Activated effector memory CD4-positive, alpha-beta T cell treated with anti-CD3 and anti-CD28 coated beads, Interleukin-2, amount 50 U/mL, for 16 hours (primary cell): Measurements from ENCODE around the gene MED20.

Experiments
- DNase-seq: peaks from one replicate; pipeline ENCODE4 v3.0.0-alpha.2; 2020

MED20 gene

DNA sequence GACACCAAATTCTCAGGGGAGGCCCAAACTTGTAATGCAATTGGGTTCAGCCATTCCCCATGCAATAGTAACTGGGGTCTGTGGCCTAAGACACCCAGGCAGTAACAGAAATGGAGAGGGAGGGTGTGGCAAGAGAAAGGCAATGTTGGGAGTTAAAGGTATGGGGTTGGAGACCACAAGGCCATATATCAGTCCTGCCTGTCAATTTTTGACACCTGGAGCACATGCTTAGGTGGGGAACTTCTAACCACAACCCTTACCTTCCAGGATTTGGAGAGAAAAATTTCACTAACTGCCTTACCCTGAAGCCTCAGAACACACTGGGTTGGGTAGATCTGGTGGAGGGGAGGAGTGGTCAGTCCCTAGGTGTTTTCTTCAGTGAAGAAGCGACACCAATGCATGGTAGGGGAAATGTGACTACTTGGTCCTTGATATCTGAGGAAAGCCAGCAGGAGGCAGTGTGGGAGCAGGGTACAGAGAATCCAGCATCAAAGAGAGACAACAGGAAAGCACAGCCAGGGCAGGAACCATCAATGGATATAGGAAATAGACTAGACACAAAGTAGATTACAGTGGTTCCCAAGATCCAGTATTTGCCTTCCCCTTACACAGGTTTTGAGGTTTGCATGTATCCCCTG, 18.9 kb downstream of the MED20 start:
- DNase-seq = peak; percentile 81

- no peak for DNase-seq
These were observed 20.1 kb downstream of the MED20 start for GRCh38 chr6:41900861-41901260.

DNA sequence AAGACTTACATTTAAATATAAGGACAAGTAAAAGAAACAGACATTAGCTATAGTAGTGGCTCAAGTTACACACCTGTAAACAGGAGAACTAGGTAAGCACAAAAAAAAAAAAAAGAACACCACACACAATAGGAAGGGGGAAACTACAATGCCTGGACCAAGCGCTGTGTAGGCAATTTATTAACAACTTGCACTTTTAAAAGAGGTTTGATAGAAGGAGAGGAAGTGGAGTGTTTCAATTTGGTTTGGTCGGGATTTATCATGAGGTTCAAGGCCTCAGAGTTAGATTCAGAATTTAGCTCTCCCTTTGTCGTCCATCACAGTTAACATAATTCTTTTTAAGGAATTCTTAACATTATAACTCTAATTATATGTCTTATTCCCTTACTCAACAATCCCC, 24.7 kb downstream of the MED20 start:
- no peak for DNase-seq

DNA sequence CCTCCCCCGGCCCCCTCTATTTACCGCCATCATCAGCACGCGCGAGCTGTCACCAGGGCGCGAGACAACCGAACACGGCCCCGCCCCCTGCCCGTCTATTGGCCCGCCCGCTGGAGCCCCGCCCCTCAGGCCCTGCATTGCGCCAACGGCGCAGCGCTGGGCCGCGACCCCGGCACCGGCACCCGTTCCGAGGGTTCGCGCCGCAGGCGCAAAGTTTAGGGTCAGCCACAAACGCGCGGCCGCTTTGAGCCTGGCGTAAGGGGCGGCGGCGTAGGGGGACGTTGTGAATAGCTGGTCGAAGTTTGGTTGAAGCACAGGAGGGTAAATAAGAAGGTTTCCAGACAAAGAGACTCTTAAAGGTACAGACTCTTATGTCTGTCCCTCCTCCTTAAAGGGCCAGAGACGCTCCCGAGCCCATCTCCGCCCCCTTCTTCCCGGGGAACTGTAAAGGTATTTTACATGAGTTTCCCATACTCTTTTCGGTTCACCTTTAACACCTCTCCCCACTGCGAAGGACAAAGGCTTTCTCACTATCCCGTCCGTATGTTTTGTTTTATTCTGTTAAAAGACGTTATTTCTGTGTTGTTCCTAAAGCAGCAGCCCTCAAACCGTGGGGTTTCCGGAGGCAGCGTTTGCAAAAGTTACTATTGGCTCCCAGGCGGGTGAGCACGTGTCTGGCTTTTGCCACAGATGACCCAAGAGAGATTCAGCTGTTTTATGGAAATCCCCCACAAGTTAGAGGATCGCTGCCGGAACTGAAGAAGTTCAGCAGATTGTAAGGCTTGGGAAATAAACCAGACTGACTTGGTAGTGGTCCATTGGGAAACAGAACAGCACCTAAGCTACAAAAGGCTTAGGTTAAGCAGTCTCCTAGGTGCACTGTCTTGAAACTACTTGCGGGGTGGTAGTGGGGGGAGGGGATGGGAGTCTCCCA, 25.4 kb downstream of the MED20 start, which contains the start of gene USP49:
TSS of gene USP49 (minus strand) at position 76 of the 934 bp plus-strand sequence. CDS start 88,392 bp downstream, outside the sequence.
- peak; percentile 96 for DNase-seq

- no peak for DNase-seq
These were observed 26.3 kb downstream of the MED20 start for GRCh38 chr6:41894366-41895299.

DNA sequence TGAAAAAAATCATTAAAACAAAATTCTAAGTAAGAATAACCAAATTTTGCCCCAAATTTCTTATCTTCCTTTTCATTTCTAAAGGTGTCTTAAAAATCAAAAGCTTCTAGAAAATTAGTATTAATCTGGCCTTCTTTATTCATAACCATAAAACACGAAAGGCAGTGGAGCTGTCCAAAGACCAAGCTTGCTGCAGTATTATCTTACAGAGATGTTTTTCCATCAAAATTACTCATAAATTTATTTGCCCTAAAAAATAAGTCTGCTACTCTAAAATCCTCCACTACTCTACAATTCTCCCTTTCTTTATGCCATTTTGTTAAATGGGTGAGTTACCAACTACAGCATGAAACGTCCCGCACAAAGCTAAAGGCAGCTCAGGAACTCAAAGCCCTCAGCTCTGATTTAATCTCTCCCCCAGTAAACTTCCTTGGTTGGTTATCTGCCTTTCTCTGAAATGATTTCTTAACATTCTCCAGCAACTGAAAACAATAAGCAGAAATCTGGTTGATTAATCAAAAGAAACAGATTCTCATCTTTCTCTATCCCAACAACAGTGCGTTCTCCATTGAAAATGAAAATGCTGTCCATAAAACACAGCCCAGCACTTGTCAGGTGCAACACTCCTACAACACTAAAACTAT, 27.9 kb downstream of the MED20 start:
- DNase-seq = no peak

GRCh38 chr6:41887331-41887751, 33.6 kb downstream of the MED20 start:
- no peak for DNase-seq

DNA sequence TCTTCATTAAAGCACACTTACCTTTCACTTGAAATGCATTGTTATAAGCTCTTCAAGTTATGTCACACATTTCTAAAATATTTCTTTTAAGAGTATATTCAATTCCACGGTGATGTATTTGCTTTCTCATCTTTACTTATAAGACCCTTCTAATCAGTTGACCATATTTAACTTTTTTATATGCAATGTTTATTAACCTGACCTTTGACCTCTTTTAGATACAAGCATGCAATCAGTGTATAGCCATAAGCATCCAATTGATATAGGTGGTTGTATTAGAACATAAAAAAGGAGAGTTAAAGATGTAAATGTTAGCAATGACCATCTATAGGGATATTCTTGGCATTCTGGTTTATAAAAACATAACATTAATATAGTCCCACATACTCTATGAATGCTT, 35.0 kb downstream of the MED20 start:
- DNase-seq = no peak

DNA sequence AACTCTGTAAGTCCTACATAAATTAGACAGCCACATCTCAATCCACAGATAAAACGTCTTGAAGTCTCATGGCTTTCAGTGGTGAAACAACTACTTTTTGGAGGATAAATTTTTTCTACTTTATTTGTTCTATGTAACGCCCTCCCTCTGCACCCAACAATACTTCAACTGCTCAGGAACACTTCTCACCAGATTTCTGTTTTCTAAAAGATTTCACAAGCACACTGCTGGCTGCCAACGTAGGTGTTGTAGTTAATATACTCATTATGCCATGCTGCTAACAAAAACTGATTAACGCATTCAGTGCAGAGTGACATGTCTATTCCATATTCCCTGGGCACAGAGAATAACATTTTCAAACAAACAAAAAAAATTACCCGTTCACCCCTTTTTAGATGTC, 36.0 kb downstream of the MED20 start:
- DNase-seq = no peak

- no peak for DNase-seq
These were observed 39.4 kb downstream of the MED20 start for GRCh38 chr6:41881506-41881905.

DNA sequence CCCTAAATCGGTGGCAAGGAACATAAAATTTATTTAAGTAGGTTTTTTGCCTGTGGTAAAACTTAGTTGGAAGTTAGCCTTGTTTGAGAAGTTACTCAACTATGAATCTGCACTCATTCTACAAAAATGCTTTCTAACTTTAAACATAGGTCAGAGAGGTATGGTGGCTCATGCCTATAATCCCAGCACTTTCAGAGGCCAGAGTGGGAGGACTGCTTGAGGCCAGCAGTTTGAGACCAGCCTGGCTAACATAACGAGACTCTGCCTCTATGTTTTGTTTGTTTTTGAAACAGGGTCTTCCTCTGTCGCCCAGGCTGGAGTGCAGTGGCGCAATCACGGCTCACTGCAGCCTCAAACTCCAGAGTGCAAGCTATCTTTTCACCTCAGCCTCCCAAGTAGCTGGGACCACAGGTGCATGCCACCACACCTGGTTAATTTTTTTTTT, 42.0 kb downstream of the MED20 start:
- no peak for DNase-seq

GRCh38 chr6:41878246-41878645, 42.7 kb downstream of the MED20 start:
- no peak for DNase-seq

DNA sequence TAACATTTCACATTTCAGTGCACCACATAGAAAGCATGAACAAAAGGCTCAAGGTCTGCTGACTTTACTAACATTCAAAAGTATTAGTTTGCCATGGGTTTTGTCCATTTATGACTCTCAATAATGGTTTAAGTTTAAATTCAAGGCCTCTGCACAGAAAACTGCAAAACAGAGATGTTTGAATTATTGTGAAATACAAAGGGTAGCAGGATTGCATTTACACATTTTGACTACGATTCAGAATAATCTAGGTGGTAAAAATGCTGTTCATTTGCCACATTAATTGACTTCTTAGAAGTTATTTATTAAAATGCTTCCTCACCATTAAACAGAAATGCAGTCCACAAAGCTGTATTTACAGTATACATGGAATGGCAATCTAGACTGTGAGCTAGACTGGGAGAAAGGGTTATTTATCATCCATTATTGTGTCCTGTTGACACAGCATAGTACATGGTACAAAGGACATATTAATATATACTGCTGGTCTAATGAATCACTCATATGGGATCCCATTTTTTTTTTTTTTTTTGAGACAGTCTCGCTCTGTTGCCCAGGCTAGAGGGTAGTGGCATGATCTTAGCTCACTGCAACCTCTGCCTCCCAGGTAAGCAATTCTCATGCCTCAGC, 43.8 kb downstream of the MED20 start:
- no peak for DNase-seq

GRCh38 chr6:41874741-41875140, 46.2 kb downstream of the MED20 start:
- no peak for DNase-seq

GRCh38 chr6:41872147-41872546, 48.8 kb downstream of the MED20 start:
- no peak for DNase-seq

- no peak for DNase-seq
These were observed 49.2 kb downstream of the MED20 start for GRCh38 chr6:41871691-41872090.

- DNase-seq = no peak
These were observed 61.6 kb downstream of the MED20 start for GRCh38 chr6:41859356-41859755.

- no peak for DNase-seq
These were observed 62.2 kb downstream of the MED20 start for GRCh38 chr6:41858703-41859102.
